Activated naive CD4-positive, alpha-beta T cell treated with anti-CD3 and anti-CD28 coated beads, Interleukin-2, amount 50 U/mL, for 24 hours (primary cell): ENCODE measurements around the gene PEX10.

Source experiments
- H3K27ac Mint-ChIP-seq: one replicate; pipeline ENCODE4 v1.8.0; 2021; ENCODE audit warnings: mild to moderate bottlenecking, mixed read lengths
- H3K27me3 Mint-ChIP-seq: one replicate; pipeline ENCODE4 v1.8.0; 2021; ENCODE audit warnings: mixed read lengths
- H3K36me3 Mint-ChIP-seq: one replicate; pipeline ENCODE4 v1.8.0; 2021; ENCODE audit warnings: mixed read lengths
- H3K4me1 Mint-ChIP-seq: one replicate; pipeline ENCODE4 v1.8.0; 2021; ENCODE audit warnings: mixed read lengths
- H3K4me3 Mint-ChIP-seq: one replicate; pipeline ENCODE4 v1.8.0; 2021; ENCODE audit warnings: mild to moderate bottlenecking, mixed read lengths
- H3K9me3 Mint-ChIP-seq: one replicate; pipeline ENCODE4 v1.8.0; 2021; ENCODE audit warnings: mixed read lengths

The PEX10 gene

GRCh38 chr1:2381741-2382620, 30.4 kb downstream of the PEX10 start:
- H3K27ac Mint-ChIP-seq: no peak overlapping the region
- H3K4me1 Mint-ChIP-seq: no peaks in the 10 kb centered on the region
- no peaks in the 10 kb centered on the region for H3K9me3 Mint-ChIP-seq
- no peaks in the 10 kb centered on the region for H3K36me3 Mint-ChIP-seq
- no peak overlapping the region for H3K4me3 Mint-ChIP-seq
- no peaks in the 10 kb centered on the region for H3K27me3 Mint-ChIP-seq

GRCh38 chr1:2380816-2381591, 31.4 kb downstream of the PEX10 start:
- Mint-ChIP-seq H3K9me3 (no peaks in the 10 kb centered on the region), H3K27me3 (no peaks in the 10 kb centered on the region), H3K36me3 (no peaks in the 10 kb centered on the region), H3K4me3 (no peak overlapping the region), H3K4me1 (no peaks in the 10 kb centered on the region), H3K27ac (no peak overlapping the region)

DNA sequence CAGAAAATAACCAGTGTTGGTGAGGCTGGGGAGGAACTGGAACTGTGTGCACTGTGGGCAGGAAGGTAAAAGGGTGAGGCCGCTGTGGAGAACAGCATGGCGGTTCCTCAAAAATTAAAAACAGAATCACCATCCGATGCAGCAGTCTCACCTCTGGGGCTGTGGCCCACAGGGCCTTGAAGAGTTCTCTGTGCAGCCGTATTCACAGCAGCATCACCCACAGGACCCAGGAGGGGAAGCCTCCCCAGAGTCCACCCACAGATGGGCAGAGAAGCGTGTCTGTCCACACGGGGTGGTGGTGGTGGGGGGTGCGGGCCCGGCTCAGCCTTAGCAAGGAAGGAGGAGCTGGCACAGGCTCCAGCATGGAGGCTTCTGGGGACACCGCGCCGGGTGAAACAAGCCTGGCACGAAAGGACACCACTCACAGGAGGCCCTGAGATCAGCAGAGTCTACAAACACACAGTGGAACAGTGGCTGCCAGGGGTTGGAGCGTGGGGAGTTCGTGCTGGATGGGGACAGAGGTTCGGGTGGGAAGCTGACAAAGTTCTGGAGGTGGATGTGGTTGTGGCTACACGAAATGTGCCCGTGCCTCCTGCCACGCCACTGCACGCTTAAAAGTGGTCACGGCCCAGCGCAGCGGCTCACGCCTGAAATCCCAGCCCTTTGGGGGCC, 32.5 kb downstream of the PEX10 start:
- Mint-ChIP-seq H3K27ac (no peak overlapping the region), H3K36me3 (no peaks in the 10 kb centered on the region), H3K4me3 (no peak overlapping the region), H3K27me3 (no peaks in the 10 kb centered on the region), H3K9me3 (no peaks in the 10 kb centered on the region), H3K4me1 (no peaks in the 10 kb centered on the region)

GRCh38 chr1:2378956-2379732, 33.2 kb downstream of the PEX10 start:
- H3K9me3 Mint-ChIP-seq: no peaks in the 10 kb centered on the region
- no peaks in the 10 kb centered on the region for H3K4me1 Mint-ChIP-seq
- no peaks in the 10 kb centered on the region for H3K27me3 Mint-ChIP-seq
- no peak overlapping the region for H3K27ac Mint-ChIP-seq
- no peaks in the 10 kb centered on the region for H3K36me3 Mint-ChIP-seq
- no peak overlapping the region for H3K4me3 Mint-ChIP-seq

GRCh38 chr1:2378441-2378851, 33.9 kb downstream of the PEX10 start:
- H3K4me1 Mint-ChIP-seq: no peaks in the 10 kb centered on the region
- H3K27ac Mint-ChIP-seq: no peak overlapping the region
- no peaks in the 10 kb centered on the region for H3K9me3 Mint-ChIP-seq
- H3K36me3 Mint-ChIP-seq: no peaks in the 10 kb centered on the region
- no peak overlapping the region for H3K4me3 Mint-ChIP-seq
- no peaks in the 10 kb centered on the region for H3K27me3 Mint-ChIP-seq

- no peaks in the 10 kb centered on the region for H3K27me3 Mint-ChIP-seq
- H3K9me3 Mint-ChIP-seq: no peaks in the 10 kb centered on the region
Observed at GRCh38 chr1:2377751-2378440, 34.5 kb downstream of the PEX10 start.

DNA sequence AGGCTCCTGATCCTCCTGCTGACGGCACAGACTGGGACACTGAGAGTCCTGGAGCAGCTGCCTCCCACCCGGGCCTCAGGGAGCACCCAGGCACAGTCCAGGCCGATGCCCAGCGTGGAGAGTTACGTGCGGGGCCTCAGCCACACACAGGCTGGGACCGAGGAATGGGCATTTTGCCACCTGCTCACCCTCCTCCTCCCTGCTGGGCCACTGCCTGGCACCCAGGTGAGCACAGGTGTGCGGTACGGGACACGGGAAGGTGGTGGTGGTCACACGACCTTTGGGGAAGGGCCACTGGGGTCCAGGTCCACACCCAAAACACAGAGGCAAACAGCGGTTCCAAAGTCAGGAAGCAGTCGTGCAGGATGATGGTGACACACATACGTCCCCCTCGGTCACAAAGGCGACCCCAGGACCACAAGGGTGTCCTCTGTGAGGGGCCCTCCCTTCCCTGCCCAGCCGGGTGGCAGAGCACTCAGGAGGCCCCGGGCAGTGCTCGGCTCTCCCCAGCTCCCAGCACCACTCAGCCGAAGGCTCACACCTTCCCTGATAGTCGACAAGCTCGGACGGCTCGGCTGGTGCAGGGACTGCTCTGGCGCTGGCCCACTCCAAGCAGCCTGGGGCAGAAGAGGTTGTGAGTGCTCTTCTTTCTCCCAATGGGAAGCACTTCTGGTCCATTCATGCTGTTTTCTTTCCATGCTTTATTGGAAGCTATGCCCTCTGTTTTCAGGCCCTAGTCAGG, 35.3 kb downstream of the PEX10 start:
- Mint-ChIP-seq H3K4me3 (no peak overlapping the region), H3K4me1 (no peaks in the 10 kb centered on the region), H3K27me3 (no peaks in the 10 kb centered on the region), H3K9me3 (no peaks in the 10 kb centered on the region), H3K27ac (no peak overlapping the region), H3K36me3 (no peaks in the 10 kb centered on the region)

More at GRCh38 chr1:2377751-2378440, 34.5 kb downstream of the PEX10 start:
- Mint-ChIP-seq H3K4me1 (no peaks in the 10 kb centered on the region), H3K36me3 (no peaks in the 10 kb centered on the region), H3K4me3 (no peak overlapping the region), H3K27ac (no peak overlapping the region)

DNA sequence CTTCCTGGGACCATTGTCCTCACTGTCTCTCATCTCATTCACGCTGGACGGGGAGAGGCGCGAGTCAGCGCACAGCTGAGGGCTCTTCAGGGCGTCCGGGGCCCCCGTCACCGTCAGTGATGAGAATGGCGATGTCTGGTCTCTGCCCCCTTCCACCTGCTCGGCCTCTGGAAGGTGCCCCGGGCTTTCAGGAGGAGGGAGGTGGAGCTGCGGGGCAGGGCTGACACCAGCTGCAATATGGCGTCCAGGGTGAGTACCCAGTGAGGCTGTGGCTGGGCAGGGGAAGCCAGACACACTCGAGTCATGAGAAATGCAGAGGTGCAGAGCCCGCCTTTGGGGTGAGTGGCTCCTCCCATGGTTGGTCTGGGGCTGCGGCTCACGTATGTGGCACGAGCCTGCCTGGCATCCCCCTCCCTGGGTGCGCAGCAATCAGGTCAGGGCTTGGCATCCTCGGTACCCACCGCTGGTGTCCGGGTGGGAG, 36.1 kb downstream of the PEX10 start:
- Mint-ChIP-seq H3K9me3 (no peaks in the 10 kb centered on the region), H3K4me3 (no peak overlapping the region), H3K27ac (no peak overlapping the region), H3K27me3 (no peaks in the 10 kb centered on the region), H3K4me1 (no peaks in the 10 kb centered on the region), H3K36me3 (no peaks in the 10 kb centered on the region)

DNA sequence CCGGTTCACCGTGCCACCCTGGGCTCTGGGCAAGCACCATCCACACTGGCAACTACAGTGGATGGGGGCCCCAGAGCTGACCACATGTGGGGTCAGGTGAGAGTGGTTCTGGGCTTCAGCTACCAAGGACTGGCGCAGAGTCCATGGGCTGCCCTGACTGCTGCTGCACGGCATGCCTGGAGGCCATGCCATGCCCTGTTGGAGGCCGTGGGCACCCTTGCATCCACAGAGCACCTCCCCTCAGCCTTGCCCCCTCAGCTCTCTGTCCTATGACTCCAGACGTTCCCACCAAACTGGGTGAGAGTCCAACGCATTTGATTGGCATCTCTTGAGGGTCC, 36.5 kb downstream of the PEX10 start:
- no peaks in the 10 kb centered on the region for H3K27me3 Mint-ChIP-seq
- no peaks in the 10 kb centered on the region for H3K9me3 Mint-ChIP-seq
- peaks cover 3% of the 10 kb centered on the region for H3K36me3 Mint-ChIP-seq
- H3K27ac Mint-ChIP-seq: no peak overlapping the region
- H3K4me3 Mint-ChIP-seq: no peak overlapping the region
- no peaks in the 10 kb centered on the region for H3K4me1 Mint-ChIP-seq

DNA sequence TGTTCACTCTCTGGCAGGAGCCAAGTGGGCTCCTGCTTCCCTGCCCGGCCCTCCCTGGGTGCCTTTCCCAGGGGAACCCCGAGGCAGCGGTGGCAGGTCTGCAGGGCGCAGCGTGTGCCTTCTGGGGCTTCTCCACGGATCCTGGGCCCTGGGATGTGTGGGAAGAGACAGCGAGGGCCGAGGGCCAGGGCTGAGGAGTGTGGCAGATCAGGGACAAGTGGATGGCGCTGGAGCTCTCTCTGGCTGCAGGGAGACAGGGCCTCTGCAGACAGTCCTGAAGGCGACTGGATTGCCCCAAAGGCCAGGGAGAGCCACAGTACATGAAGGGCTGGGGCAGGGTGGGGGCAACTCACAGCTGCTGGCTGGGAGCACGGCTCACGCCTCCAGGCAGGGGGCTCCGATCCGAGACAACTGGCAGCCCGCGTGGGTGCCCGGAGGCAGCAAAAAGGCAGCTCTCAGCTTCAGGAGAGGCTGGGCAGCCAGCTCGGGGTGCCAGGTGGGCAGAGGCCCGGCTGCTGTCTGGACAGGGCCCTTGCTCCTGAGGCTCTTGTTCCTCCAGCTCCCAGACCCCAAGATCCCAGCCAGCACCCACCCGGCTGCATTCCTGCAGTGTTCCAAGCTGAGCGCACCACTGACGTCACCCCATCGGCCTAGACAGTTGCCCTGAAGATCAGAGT, 37.0 kb downstream of the PEX10 start:
- Mint-ChIP-seq H3K27ac (no peak overlapping the region), H3K27me3 (no peaks in the 10 kb centered on the region), H3K4me3 (no peak overlapping the region), H3K9me3 (no peaks in the 10 kb centered on the region), H3K36me3 (peaks cover 3% of the 10 kb centered on the region), H3K4me1 (no peaks in the 10 kb centered on the region)

- Mint-ChIP-seq H3K27me3 (no peaks in the 10 kb centered on the region), H3K27ac (no peak overlapping the region), H3K9me3 (no peaks in the 10 kb centered on the region), H3K36me3 (peaks cover 3% of the 10 kb centered on the region), H3K4me3 (no peak overlapping the region), H3K4me1 (no peaks in the 10 kb centered on the region)
Observed at GRCh38 chr1:2374252-2375155, 37.9 kb downstream of the PEX10 start.

DNA sequence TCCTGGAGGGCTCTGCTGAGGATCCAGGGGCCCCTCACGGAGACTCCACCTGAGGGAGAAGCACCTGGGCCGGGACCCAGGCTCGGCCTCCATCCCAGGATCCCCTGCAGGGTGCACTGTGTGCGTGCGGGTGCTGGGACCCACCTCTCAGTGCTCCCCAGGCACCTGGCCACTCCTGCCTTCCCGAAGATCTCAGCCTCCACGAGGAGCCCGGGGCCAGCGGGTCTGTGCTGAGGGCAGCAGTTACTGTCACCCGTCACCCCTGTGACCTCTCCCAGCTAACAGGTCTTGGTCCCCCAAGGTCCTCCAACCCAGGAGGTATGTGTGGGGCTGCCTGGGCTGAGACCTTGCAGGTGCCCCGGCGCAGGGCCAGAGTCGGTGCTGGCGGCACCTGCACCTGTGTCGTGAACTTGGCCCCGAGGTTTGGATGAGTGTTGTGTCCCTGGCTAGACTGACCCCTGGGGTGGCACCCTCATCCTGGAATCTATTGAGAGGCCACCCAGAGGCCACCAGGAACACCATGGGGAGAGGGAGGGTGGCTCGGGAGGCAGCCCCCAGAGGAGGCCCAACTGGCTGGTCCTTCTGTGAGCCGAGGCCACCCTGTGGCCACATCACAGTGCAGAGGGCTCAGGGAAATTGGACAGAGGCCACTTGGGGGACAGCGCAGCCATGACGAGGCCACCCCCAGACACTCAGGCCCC, 38.7 kb downstream of the PEX10 start:
- Mint-ChIP-seq H3K27ac (no peak overlapping the region), H3K9me3 (no peaks in the 10 kb centered on the region), H3K4me1 (no peaks in the 10 kb centered on the region), H3K4me3 (no peak overlapping the region), H3K27me3 (no peaks in the 10 kb centered on the region), H3K36me3 (peaks cover 3% of the 10 kb centered on the region)
